Articular chondrocyte of knee joint (primary cell): Measurements from ENCODE around the gene ADAMTS18. TPM values are rescaled to one million over a fixed set of nuclear protein-coding genes. Genes with fewer than 3 reads are reported as not detected.

ENCODE experiments used
- total RNA-seq: library from RNA; depleted of rRNA; stranded (reverse); fragments of >200 nt; gene quantifications from 2 replicates; pipeline ENCODE4 v1.2.3, GENCODE V29; 2012

The ADAMTS18 gene
- not detected in 2 replicates for total RNA-seq

GRCh38 chr16:77434530-77435271 is at the start of gene ADAMTS18:
ADAMTS18 (minus strand) TSS chr16:77435034; CDS start chr16:77434695, 339 bp downstream.

Other genes starting within 250 kb of the ADAMTS18 start
- 16.3 and 16.9 TPM in 2 replicates for gene MON1B, start 243.8 kb downstream of the ADAMTS18 start, total RNA-seq
- gene SYCE1L, start 235.6 kb downstream of the ADAMTS18 start, total RNA-seq: not detected in 2 replicates